HCT116 (cell line): ENCODE results near the gene TNFRSF25. TPM values are rescaled to one million over a fixed set of nuclear protein-coding genes. Genes with fewer than 3 reads are reported as not detected.

Source experiments
- ATAC-seq: fragments of 200-7000 bp; cut with Tn5 transposase; 2 replicates; pipeline ENCODE4 v1.9.1; 2020; ENCODE audit warnings: mild to moderate bottlenecking, moderate library complexity
- BruUV-seq: library from RNA; stranded (reverse); fragments of 400-500 nt; replicated peaks from 2 replicates; lab custom pipeline; 2021; lab: Mats Ljungman, UMichigan
- CTCF ChIA-PET: fragments of 300-600 bp; sonication (Branson Sonifier 250); formaldehyde crosslinking; loops from one replicate; lab custom pipeline; 2021; ENCODE audit warnings: antibody characterized with exemption; lab: Charles Lee
- POLR2A ChIA-PET: fragments of 300-600, 350-600 bp; sonication (Branson Sonifier 250); formaldehyde crosslinking; loops from one replicate; lab custom pipeline; 2021; ENCODE audit warnings: antibody characterized with exemption; lab: Charles Lee
- RAD21 ChIA-PET, 2 experiments: fragments of 300-600 bp; sonication (Branson Sonifier 250); formaldehyde crosslinking; loops; one replicate each; lab custom pipeline; 2023; ENCODE audit warnings: low total read pairs in 2 of 2; ENCODE audit not compliant: uncharacterized antibody in 2 of 2, unreplicated experiment in 2 of 2, low non-redundant PET in 1 of 2; lab: Charles Lee
- DNase-seq: peaks from one replicate; pipeline ENCODE4 v3.0.0-alpha.2; 2010; ENCODE audit warnings: low read depth, low spot score
- H2AFZ ChIP-seq: fragments of 200-600 bp; shearing (Covaris generic), sonication (generic); 2 replicates; pipeline ENCODE4 v1.6.1; 2017; ENCODE audit warnings: low read depth, mixed run types, mixed read lengths, antibody characterized with exemption, low read length; ENCODE audit not compliant: poor library complexity, severe bottlenecking
- H3K27ac ChIP-seq: 2 replicates; pipeline ENCODE4 v1.5.1; 2012; ENCODE audit warnings: low read depth, low read length
- H3K27me3 ChIP-seq: fragments of 200-600 bp; sonication (generic); 2 replicates; pipeline ENCODE4 v1.6.1; 2016; ENCODE audit warnings: mixed run types, low read length, mixed read lengths; ENCODE audit not compliant: insufficient read depth
- H3K36me3 ChIP-seq, 2 experiments: fragments of 200-500 bp in 1 of 2; fragments of 200-600 bp in 1 of 2; sonication (Bioruptor generic) in 1 of 2; sonication (generic) in 1 of 2; 2 replicates each; pipeline versions ENCODE4 v1.5.1 to v1.6.1; 2014 to 2016; ENCODE audit warnings: low read length in 2 of 2, inconsistent platforms in 1 of 2, mixed read lengths in 1 of 2, mixed run types in 1 of 2; ENCODE audit not compliant: insufficient read depth in 2 of 2, control insufficient read depth in 1 of 2
- H3K4me1 ChIP-seq, 2 experiments: fragments of 200-600 bp in 1 of 2; sonication (generic) in 1 of 2; 2 replicates each; pipeline versions ENCODE4 v1.5.1 to v1.6.1; 2012 to 2017; ENCODE audit warnings: low read length in 2 of 2, inconsistent platforms in 1 of 2, mild to moderate bottlenecking in 1 of 2, mixed read lengths in 1 of 2, mixed run types in 1 of 2, moderate library complexity in 1 of 2; ENCODE audit not compliant: insufficient read depth in 2 of 2, control insufficient read depth in 1 of 2
- H3K4me2 ChIP-seq: fragments of 200-600 bp; sonication (generic); 2 replicates; pipeline ENCODE4 v1.6.1; 2017; ENCODE audit warnings: mixed run types, low read length, mixed read lengths
- H3K4me3 ChIP-seq, 2 experiments: fragments of 200-600 bp in 1 of 2; sonication (generic) in 1 of 2; replicated peaks in 1 of 2; 2 replicates each; pipeline ENCODE4 v1.5.1; 2011 to 2016; ENCODE audit warnings: low read length in 2 of 2, control low read depth in 1 of 2, low read depth in 1 of 2, mild to moderate bottlenecking in 1 of 2, mixed read lengths in 1 of 2, mixed run types in 1 of 2
- H3K79me2 ChIP-seq: fragments of 200-600 bp; sonication (generic); 2 replicates; pipeline ENCODE4 v1.6.1; 2017; ENCODE audit warnings: mild to moderate bottlenecking, mixed run types, low read length, moderate library complexity, mixed read lengths; ENCODE audit not compliant: insufficient read depth
- H3K9ac ChIP-seq: fragments of 200-600 bp; sonication (generic); 2 replicates; pipeline ENCODE4 v1.6.1; 2016; ENCODE audit warnings: low read length, mixed read lengths
- H3K9me2 ChIP-seq: fragments of 200-600 bp; sonication (generic), shearing (Covaris generic); 2 replicates; pipeline ENCODE4 v1.6.1; 2017; ENCODE audit warnings: mixed run types, mild to moderate bottlenecking, moderate library complexity; ENCODE audit not compliant: insufficient read depth
- H3K9me3 ChIP-seq, 2 experiments: fragments of 200-500 bp in 1 of 2; fragments of 200-600 bp in 1 of 2; sonication (Bioruptor generic) in 1 of 2; sonication (generic) in 1 of 2; 2 replicates each; pipeline ENCODE4 v1.6.1; 2014 to 2017; ENCODE audit warnings: low read length in 2 of 2, mixed read lengths in 2 of 2, inconsistent platforms in 1 of 2, low read depth in 1 of 2, mild to moderate bottlenecking in 1 of 2, mixed run types in 1 of 2, moderate library complexity in 1 of 2; ENCODE audit not compliant: control insufficient read depth in 1 of 2, insufficient read depth in 1 of 2
- H4K20me1 ChIP-seq: fragments of 200-600 bp; sonication (generic), shearing (Covaris generic); 2 replicates; pipeline ENCODE4 v1.6.1; 2017; ENCODE audit warnings: mixed run types, mild to moderate bottlenecking, moderate library complexity; ENCODE audit not compliant: insufficient read depth
- CBX3 ChIP-seq: IDR thresholded peaks from 2 replicates; pipeline ENCODE4 v1.6.1; 2012; ENCODE audit warnings: low read depth
- EGR1 ChIP-seq: IDR thresholded peaks from 2 replicates; pipeline ENCODE4 v1.6.1; 2012; ENCODE audit warnings: low read depth
- ELF1 ChIP-seq: IDR thresholded peaks from 2 replicates; pipeline ENCODE4 v1.6.1; 2012; ENCODE audit warnings: low read depth, borderline replicate concordance
- EZH2 ChIP-seq: fragments of 200-600 bp; sonication (generic); IDR thresholded peaks from 2 replicates; pipeline ENCODE4 v1.6.1; 2017; ENCODE audit warnings: antibody characterized with exemption, mixed run types
- EZH2phosphoT487 ChIP-seq: fragments of 200-600 bp; IDR thresholded peaks from 2 replicates; pipeline ENCODE4 v1.6.1; 2018; ENCODE audit warnings: antibody characterized with exemption, borderline replicate concordance
- FOSL1 ChIP-seq: IDR thresholded peaks from 2 replicates; pipeline ENCODE4 v1.6.1; 2012; ENCODE audit warnings: low read depth
- JUND ChIP-seq: IDR thresholded peaks from 2 replicates; pipeline ENCODE4 v1.6.1; 2012
- POLR2A ChIP-seq: IDR thresholded peaks from 2 replicates; pipeline ENCODE4 v1.7.0; 2011; ENCODE audit warnings: borderline replicate concordance; ENCODE audit not compliant: insufficient read depth, insufficient read length; ENCODE audit errors: extremely low read depth
- POLR2AphosphoS5 ChIP-seq: IDR thresholded peaks from 2 replicates; pipeline ENCODE4 v1.6.1; 2011; ENCODE audit warnings: mild to moderate bottlenecking, low read depth, low read length, moderate library complexity
- RAD21 ChIP-seq: IDR thresholded peaks from 2 replicates; pipeline ENCODE4 v1.6.1; 2012; ENCODE audit warnings: low read depth, mild to moderate bottlenecking
- SIN3A ChIP-seq: IDR thresholded peaks from 2 replicates; pipeline ENCODE4 v1.6.1; 2012; ENCODE audit warnings: low read depth
- SP1 ChIP-seq: IDR thresholded peaks from 2 replicates; pipeline ENCODE4 v1.6.1; 2012; ENCODE audit warnings: low read depth
- SRF ChIP-seq: IDR thresholded peaks from 2 replicates; pipeline ENCODE4 v1.6.1; 2012; ENCODE audit warnings: low read depth
- TCF7L2 ChIP-seq: IDR thresholded peaks from 2 replicates; pipeline ENCODE4 v1.7.0; 2011; ENCODE audit warnings: borderline replicate concordance, inconsistent platforms; ENCODE audit not compliant: insufficient read depth, insufficient read length; ENCODE audit errors: extremely low read depth
- ZFX ChIP-seq: fragments of 450-650 bp; IDR thresholded peaks from 2 replicates; pipeline ENCODE4 v1.6.1; 2017
- ZNF274 ChIP-seq: fragments of 200-500 bp; sonication (Bioruptor generic); IDR thresholded peaks from 2 replicates; pipeline ENCODE4 v1.6.1; 2014; ENCODE audit warnings: mild to moderate bottlenecking, low read depth, low read length, inconsistent platforms
- intact Hi-C: fragments of 100-400 bp; cut with micrococcal nuclease; formaldehyde crosslinking; loops from 2 replicates; pipeline ENCODE4 v1.10.0; 2022
- total RNA-seq: library from RNA; stranded (reverse); gene quantifications from one replicate; pipeline ENCODE4 v1.2.1, GENCODE V29; 2021; ENCODE audit not compliant: unreplicated experiment
- TF ChIP-seq, protein P1 (sequence below): IDR thresholded peaks from 2 replicates; pipeline ENCODE4 v1.6.1; 2011; ENCODE audit warnings: mild to moderate bottlenecking, low read length, moderate library complexity; ENCODE audit not compliant: insufficient replicate concordance; ENCODE audit errors: extremely low read depth
- TF ChIP-seq, protein P2 (sequence below): IDR thresholded peaks from 2 replicates; pipeline ENCODE4 v1.6.1; 2012
- TF ChIP-seq, protein P3 (sequence below), 3 experiments: fragments of 200-600 bp in 1 of 3; sonication (generic) in 1 of 3; IDR thresholded peaks in 2 of 3; conservative IDR thresholded peaks in 1 of 3; 2 replicates each; pipeline ENCODE4 v1.5.1; 2012 to 2017; ENCODE audit warnings: low read depth in 2 of 3, low read length in 2 of 3, antibody characterized with exemption in 1 of 3, borderline replicate concordance in 1 of 3, control low read depth in 1 of 3, mild to moderate bottlenecking in 1 of 3, mixed read lengths in 1 of 3, mixed run types in 1 of 3, moderate library complexity in 1 of 3; ENCODE audit not compliant: insufficient read depth in 1 of 3
- TF ChIP-seq, protein P4 (sequence below): IDR thresholded peaks from 2 replicates; pipeline ENCODE4 v1.6.1; 2012; ENCODE audit warnings: low read depth

TNFRSF25 gene
- total RNA-seq, 1 experiment from 2014 or later = 27.5 TPM

DNA sequence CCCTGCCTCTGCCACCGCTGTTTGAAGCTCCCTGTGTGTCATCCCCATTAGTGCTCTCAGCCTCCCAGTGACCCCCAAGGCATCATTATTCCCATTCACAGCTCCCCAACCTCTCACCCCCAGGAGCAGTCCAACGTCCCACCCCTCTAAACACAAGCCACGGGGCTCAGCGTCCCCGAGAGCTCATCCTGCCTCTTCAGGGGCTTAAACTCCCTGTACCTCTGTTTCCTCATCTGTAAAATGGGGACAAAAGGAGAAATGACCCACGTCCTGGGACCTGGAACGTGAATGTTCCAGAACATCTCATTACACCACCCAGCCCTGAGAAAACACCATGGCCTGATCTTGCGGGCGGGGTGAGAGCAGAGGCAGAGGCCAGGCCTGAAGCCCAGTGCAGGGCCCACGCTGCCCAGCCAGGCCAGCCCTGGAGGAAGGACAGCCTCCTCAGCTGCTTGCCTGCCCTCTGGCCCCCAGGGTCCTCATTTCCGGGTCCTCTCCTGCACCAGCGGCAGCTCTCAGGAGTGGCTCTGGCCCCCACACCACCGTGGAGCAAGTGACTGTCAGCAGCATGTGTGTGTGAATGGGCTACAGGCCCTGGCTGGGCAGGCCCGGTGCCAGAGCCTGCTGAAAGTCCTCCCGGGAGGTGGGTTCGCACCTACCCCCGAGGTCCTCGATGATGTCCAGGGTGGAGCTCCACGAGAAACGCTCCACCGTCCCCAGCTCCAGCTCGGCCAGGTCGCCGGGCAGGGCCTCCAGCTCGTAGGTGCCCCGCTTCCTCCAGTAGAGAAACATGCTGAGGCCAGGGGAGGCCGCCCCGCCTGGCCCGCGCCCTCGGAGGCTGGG, 39.6 kb upstream of the TNFRSF25 start:
- H3K9me3 ChIP-seq = no peaks in the 10 kb centered on the region
- ChIA-PET RAD21 (no interaction called here), CTCF (no interaction called here)
- H3K4me1 ChIP-seq = no peaks in the 10 kb centered on the region; a peak in 1 of 4 replicates
- H3K9ac ChIP-seq = no peak overlapping the region
- H3K79me2 ChIP-seq = no peaks in the 10 kb centered on the region
- no peaks in the 10 kb centered on the region for H3K9me2 ChIP-seq
- H4K20me1 ChIP-seq = no peaks in the 10 kb centered on the region
- intact Hi-C loops = no loop called here
- ATAC-seq (no peak), DNase-seq (no peak)
- no peak overlapping the region for H3K4me3 ChIP-seq
- TF ChIP-seq SIN3A = no peak
- TF ChIP-seq, protein P1, sequence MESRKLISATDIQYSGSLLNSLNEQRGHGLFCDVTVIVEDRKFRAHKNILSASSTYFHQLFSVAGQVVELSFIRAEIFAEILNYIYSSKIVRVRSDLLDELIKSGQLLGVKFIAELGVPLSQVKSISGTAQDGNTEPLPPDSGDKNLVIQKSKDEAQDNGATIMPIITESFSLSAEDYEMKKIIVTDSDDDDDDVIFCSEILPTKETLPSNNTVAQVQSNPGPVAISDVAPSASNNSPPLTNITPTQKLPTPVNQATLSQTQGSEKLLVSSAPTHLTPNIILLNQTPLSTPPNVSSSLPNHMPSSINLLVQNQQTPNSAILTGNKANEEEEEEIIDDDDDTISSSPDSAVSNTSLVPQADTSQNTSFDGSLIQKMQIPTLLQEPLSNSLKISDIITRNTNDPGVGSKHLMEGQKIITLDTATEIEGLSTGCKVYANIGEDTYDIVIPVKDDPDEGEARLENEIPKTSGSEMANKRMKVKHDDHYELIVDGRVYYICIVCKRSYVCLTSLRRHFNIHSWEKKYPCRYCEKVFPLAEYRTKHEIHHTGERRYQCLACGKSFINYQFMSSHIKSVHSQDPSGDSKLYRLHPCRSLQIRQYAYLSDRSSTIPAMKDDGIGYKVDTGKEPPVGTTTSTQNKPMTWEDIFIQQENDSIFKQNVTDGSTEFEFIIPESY = no peak
- no peak for TF ChIP-seq RAD21
- no peak for TF ChIP-seq ZNF274
- no peak for TF ChIP-seq EGR1
- TF ChIP-seq, protein P2, sequence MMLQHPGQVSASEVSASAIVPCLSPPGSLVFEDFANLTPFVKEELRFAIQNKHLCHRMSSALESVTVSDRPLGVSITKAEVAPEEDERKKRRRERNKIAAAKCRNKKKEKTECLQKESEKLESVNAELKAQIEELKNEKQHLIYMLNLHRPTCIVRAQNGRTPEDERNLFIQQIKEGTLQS = no peak
- no peak for TF ChIP-seq SRF
- TF ChIP-seq, protein P3, sequence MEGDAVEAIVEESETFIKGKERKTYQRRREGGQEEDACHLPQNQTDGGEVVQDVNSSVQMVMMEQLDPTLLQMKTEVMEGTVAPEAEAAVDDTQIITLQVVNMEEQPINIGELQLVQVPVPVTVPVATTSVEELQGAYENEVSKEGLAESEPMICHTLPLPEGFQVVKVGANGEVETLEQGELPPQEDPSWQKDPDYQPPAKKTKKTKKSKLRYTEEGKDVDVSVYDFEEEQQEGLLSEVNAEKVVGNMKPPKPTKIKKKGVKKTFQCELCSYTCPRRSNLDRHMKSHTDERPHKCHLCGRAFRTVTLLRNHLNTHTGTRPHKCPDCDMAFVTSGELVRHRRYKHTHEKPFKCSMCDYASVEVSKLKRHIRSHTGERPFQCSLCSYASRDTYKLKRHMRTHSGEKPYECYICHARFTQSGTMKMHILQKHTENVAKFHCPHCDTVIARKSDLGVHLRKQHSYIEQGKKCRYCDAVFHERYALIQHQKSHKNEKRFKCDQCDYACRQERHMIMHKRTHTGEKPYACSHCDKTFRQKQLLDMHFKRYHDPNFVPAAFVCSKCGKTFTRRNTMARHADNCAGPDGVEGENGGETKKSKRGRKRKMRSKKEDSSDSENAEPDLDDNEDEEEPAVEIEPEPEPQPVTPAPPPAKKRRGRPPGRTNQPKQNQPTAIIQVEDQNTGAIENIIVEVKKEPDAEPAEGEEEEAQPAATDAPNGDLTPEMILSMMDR (IDR thresholded peaks at IDR 0.05 in 2 of 3, conservative IDR thresholded peaks at IDR 0.05 in 1 of 3; ENCODE audit: borderline replicate concordance in 1 of 3, insufficient read depth in 1 of 3, low read depth in 2 of 3, low read length in 2 of 3) = no peak
- TF ChIP-seq, protein P4, sequence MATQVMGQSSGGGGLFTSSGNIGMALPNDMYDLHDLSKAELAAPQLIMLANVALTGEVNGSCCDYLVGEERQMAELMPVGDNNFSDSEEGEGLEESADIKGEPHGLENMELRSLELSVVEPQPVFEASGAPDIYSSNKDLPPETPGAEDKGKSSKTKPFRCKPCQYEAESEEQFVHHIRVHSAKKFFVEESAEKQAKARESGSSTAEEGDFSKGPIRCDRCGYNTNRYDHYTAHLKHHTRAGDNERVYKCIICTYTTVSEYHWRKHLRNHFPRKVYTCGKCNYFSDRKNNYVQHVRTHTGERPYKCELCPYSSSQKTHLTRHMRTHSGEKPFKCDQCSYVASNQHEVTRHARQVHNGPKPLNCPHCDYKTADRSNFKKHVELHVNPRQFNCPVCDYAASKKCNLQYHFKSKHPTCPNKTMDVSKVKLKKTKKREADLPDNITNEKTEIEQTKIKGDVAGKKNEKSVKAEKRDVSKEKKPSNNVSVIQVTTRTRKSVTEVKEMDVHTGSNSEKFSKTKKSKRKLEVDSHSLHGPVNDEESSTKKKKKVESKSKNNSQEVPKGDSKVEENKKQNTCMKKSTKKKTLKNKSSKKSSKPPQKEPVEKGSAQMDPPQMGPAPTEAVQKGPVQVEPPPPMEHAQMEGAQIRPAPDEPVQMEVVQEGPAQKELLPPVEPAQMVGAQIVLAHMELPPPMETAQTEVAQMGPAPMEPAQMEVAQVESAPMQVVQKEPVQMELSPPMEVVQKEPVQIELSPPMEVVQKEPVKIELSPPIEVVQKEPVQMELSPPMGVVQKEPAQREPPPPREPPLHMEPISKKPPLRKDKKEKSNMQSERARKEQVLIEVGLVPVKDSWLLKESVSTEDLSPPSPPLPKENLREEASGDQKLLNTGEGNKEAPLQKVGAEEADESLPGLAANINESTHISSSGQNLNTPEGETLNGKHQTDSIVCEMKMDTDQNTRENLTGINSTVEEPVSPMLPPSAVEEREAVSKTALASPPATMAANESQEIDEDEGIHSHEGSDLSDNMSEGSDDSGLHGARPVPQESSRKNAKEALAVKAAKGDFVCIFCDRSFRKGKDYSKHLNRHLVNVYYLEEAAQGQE = no peak
- no peak for TF ChIP-seq CBX3
- TF ChIP-seq EZH2phosphoT487 = no peak
- no peak for TF ChIP-seq JUND
- no peak for TF ChIP-seq FOSL1
- no peak for TF ChIP-seq SP1
- no peak for TF ChIP-seq POLR2AphosphoS5
- no peak for TF ChIP-seq TCF7L2
- no peak for TF ChIP-seq POLR2A
- no peak for TF ChIP-seq ELF1
- TF ChIP-seq ZFX = no peak
- TF ChIP-seq EZH2 = no peak
- TF ChIP-seq, all 23 proteins: peak for 0
- H2AFZ ChIP-seq = no peak overlapping the region
- H3K27me3 ChIP-seq = no peaks in the 10 kb centered on the region
- H3K4me2 ChIP-seq = no peak overlapping the region
- POLR2A ChIA-PET = no interaction called here
- H3K36me3 ChIP-seq = no peaks in the 10 kb centered on the region
- H3K27ac ChIP-seq = no peak overlapping the region
- BruUV-seq = no TSS peak
